ENCODE measurements around the gene SSBP3.
"Not testable (repeated sequence)": the region's sequence is repeated elsewhere in the genome, so short reads cannot be mapped to it uniquely, and the experiment has no call there.

Gene SSBP3

DNA sequence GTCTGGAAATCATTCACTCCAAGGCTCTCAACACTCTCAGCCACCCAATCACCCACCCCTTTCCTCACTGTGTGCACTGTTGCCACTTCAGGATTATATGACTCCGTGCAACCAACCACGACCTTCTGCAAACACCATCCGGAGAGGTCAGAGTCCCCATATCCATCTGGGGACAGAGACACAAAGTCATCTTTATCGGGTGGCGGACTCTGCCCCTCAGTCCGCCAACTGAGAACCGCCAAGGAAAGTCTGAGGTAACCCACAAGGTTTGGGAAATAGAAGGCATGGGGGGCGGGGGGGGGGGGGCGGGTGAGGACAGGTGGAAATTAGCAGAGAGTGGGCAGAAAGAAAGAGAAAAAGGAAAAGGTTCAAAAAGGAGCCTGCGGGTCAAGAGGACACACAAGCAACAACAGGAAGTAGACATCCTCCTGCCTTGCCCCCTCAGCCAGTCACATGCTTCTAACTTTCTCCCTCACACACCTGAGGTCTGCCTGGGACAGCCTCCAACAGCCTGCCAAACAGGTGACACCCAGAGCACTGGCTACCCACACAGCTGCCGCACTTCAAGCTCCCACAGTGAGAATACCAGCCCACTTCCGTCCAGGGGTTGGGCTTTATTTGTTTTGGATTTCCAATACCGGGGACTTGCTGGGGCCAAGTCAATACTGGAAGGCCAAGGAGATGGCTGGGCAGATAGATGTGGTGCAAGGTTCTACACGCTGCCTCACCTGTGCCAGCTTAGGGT, 58.1 kb downstream of the SSBP3 start:
- DNase-seq: peak; percentile 32

DNA sequence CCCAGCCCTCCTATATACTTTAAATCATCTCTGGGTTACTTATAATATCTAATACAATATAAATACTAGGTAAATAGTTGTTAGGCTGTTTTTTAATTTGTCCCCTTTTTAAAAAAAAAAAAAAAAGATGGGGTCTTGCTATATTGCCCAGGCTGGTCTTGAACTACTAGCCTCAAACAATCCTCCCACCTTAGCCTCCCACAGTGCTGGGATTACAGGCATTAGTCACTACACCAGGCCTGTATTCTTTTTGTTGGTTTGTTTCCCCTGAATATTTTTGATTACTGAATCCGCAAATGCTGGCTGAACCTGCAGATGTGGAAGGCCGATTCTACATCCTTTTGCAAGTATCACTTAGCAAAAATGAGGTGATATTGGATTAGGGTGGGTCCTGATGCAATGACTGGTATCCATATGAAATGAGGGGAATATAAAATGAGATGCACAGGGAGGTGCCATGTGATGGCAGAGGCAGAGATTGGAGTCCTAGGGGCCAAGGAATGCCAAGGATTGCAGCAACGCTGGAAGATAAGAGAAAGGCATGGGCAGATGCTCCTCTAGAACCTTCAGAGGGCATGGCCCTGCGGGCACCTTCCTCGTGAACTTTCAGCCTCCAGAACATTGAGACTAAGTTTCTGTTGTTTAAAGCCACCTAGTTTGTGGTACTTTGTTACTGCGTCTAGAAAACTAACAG, 58.8 kb downstream of the SSBP3 start:
- DNase-seq: no peak

DNA sequence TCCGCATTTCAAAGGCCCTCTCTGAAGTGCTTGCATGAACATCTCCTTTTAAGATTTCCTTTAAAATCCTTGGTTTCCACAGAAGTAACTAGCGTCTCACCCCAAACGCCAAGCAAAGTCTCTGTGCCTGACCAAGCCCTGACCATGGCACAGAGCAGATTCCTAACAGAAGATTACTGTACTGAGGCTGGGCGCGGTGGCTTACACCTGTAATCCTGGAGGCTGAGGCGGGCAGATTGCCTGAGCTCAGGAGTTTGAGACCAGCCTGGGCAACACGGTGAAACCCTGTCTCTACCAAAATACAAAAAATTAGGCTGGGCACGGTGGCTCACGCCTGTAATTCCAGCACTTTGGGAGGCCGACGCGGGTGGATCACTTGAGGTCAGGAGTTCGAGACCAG, 60.6 kb downstream of the SSBP3 start:
- not testable (repeated sequence) for DNase-seq

DNA sequence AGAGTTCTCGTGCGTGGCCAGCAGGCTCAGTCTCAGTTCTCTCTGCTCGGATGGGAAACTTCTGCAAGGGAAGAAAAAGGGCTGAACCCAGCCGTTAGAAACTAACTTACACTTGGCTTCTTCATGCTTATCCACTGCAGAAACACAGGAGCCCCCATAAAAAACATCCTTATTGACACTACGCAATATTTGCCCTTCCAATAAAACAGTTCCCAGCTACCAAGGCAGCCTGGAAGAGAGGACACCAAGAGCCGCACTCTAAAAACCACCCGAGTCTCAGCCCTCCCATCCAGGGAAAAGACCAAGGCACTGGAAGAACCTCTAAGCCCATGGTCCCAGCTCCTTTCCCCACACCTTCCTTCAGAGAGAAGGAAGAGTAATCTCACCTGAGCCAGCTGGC, 61.1 kb downstream of the SSBP3 start:
- DNase-seq: no peak

DNA sequence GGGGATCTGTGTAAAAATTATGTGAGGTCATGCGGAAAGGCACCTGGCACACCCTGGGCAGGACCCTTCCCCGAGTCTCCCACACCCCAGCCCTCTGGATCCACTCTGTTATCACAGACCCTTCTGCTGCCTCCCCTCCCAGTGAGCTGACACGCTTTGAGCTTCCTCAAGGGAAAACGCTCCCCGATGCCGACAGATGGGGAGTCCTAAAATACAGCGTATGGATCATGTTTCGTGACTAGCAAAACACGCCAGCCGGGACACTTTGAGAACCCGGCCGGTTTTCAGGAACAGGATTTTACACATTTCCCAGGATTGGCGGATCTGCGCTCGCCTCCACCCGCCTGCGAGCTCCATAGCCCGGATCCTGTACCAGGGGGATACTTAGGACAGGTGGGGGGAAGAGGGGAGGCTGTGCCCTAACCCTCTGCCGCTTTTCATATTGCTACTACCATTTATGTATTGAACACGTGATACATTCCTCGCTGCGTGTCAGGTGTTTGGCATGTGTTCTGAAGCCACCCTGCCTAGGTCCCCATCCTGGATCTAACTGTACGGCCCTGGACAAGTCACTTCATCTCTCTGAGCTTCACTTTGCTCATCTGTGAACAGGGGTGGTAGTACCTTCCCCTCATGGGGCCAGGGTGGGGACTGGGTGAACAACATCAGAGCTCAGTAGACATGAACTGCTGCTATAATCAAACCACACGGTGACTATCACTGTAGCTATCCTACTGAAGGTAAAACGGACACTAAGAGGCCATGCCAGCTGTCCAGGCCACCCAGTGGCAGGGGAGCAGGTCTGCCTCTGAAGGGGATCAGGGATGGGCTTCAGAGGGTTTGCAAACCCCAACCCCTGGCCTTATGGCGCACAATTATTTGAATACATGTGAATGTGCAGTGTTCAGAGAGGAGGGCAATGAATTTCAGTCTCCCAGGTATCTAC, 63.2 kb downstream of the SSBP3 start:
- DNase-seq: peak; percentile 98

DNA sequence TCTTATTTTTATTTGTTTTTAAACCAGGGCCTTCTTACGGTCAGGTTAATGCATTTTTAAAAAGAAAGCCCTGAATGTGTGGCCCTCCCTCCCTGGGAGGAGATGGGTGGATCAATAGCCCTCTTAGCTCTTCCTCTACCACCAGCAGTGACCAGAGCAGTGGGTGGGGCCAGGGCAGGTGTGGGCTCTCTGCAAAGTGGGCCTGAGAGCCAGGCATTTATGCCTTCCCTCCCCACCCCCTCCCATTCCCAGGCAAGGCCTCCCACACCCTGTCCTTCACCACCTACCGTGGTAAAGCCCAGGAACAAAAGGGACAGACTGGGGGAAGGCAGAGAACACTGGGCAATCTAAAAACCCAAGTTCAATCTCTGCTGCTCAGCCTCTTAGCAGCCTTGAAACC, 63.9 kb downstream of the SSBP3 start:
- no peak for DNase-seq

DNA sequence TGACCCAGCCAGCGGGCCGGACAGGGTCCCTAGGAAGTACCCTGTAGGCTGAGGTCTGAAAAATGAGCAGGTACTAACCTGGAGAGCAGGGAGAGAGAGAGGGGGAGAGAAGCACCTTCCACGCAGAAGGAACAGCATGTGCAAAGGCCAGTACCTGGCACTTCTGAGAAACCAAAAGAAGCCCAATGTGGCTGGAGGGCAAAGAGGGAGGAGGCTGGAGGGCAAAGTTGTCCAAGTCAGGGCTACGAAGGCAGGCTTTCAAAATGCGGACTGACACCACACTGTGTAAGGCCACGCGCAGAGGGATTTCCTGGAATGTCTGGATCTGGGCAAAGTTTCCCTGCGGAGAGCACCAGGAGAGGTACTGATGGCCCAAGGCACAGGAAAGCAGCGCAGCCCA, 64.4 kb downstream of the SSBP3 start:
- no peak for DNase-seq

DNA sequence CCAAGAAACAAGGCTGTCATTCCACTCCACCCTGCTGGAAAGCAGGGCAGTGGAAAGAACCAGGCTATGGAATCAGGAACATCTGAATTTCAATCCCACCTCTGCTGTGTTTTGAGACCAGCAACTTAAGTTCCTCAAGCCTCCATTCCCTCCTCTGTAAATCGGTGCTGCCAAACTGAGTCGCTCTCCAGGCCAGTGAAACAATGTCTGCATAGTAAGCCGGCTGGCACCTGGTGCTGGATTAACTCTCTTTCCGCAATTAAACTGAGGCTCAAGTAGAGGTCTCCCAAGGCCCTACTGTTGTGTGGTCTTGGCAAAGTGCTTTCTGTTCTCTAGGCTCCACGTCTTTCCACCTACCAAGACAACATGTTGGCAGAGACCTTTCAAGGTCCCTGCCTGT, 65.3 kb downstream of the SSBP3 start:
- DNase-seq: no peak

DNA sequence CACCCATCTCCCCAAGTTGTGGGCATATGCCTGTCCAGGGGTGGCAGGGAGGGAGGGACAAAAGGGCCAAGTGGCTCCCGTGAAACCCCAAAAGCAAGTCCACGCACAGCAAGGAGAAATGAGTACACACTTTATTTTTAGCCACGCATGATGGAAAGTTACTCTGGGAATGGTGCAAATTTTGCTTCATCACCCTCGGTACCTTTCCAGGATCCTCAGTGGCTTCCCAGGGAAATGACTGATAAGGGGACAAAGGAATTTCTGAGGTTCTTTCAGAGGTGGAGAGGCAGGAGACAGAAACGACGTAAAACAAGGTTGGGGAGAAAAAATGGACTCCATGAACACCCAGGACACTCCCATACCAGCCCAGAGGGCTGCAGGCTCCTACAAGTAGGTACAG, 65.8 kb downstream of the SSBP3 start:
- no peak for DNase-seq

DNA sequence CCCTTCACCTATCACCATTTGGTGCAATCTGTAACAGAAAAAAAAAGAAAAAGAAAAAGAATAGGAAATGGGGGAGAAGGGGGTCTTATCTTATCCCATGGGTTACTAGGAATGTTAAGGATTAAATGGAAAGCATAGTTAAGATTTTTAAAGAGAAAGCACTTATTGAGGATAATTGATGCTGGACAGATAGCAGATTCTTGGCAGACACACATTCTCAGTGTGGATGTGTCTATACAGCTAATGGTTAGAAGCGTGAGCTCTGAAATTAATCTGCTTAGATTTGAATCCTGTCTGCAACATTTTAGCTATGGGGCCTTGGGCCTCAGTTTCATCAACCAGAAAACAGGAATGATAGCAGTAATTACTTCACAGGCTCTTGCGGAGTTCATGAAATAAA, 67.1 kb downstream of the SSBP3 start:
- no peak for DNase-seq

DNA sequence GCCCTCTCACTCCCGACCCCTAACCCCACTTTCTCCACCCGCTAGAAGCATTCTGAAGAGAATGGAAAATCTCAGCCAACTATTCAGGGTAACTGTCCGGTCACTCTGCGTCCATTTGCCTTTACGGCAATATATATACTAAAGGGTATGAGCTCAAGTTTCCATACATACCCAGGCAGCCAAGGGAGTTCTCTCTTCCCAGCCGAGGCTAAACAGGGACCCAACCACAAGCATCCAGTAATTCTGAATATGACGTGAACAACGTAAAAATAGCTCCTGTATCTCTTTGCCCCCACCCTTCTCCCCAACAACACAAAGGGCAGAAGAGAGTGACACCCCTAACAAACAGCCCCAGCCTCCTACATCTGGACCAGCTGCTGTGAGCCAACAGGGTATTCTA, 67.7 kb downstream of the SSBP3 start:
- no peak for DNase-seq

DNA sequence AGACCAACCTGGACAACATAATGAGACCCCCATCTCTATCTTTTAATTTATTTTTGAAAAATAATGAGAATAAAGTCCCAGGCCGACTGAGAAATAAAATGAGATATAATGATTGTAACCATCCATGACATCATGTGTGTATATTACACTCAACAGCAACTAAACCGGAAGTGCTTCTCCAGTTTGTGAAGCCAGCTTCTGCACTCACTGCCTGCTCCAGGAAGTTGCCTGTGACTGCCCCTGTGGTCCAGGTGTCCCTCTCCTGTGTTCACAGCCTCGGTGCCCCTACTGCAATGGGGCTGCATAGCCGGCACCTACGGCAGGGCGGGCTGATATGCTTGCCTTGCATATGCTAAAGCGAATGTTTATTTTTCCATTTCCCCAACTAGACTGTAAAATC, 68.3 kb downstream of the SSBP3 start:
- no peak for DNase-seq

DNA sequence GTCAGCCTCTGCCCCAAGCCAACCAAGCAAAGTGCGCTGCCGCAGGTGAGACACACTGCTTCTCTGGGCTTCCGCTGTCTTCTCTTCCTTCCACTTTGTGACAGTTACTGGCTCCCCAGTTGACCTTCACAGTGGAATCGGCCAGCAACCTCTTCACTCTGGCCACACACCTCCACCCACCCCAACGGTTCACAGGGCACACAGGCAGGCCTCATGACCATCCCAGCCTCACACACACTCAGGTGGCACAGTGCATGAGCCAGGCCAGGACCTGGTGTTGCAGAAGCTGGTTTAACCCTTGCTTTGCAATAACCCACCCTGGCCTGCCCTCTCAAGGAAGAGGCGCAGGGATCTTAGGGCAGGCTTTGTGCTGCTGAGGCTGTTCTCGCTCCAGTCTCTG, 69.2 kb downstream of the SSBP3 start:
- no peak for DNase-seq

DNA sequence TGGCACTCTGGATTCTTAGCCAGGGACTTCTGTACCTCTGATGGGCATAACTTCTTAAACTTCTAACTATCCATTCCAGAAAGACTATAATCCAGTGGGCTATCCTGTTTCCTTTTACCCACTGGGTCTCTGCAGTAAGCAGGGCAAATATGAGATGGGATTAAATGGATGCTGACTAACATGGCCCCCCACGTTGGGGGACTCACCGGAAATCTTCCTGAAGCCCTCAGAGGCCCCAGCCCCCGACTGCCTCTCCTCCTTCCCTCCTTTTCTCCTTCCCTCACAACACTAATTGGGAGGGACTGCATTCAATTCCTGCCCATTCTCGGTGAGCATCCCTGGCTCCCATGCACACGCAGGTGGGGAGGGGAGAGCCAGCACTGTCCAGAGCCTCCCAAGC, 70.1 kb downstream of the SSBP3 start:
- no peak for DNase-seq

DNA sequence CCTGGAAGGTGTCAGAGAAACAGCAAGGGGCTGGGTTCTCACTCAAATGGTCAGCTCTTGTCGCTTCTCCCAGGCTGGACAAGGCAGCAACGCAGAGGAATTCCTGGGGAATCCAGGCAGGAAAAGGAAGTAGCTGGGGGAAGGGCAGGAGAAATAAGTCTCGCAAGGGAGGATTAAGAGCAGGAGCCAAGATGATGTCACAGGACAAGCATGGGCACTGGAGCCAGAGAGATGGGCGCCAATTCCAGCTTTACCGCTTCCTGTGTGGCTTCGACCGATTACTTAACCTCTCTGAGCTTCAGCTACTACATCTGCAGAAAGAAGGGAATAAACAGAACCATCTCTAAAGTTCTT, 70.5 kb downstream of the SSBP3 start:
- no peak for DNase-seq

DNA sequence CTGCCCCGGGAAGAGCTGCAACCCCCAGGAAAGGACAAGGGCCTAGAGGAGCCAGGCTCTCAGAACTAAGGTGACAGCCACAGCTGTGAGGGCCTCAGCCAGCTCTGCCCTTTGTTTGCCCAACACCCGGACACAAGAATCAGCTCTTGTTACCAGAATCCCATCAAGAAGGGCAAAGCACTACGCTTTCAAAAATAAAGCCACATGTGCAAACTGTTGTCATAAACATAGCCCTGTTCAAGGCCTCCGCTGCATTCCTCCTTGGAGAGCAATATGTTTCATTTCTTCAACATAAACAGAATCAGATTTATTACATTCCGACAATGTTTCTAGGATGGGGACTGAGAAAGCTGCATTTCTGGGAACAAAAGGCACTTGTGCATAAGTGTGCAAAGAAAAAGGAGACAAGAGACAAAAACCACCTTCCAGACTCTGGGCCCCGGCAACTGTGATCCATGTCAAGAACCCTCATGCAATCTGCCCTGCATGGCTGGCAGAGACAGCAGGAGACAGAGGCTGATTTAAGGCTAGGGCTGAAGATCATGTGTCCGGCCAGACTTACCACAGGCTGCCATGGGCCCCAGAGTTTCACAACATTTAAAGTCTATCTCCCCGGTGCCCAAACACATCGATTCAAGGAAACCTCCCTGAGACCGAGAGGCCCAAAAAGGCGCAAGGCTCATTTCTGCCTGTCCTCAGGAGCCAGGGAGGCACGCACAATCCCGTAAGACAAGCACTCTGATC, 71.0 kb downstream of the SSBP3 start:
- no peak for DNase-seq

DNA sequence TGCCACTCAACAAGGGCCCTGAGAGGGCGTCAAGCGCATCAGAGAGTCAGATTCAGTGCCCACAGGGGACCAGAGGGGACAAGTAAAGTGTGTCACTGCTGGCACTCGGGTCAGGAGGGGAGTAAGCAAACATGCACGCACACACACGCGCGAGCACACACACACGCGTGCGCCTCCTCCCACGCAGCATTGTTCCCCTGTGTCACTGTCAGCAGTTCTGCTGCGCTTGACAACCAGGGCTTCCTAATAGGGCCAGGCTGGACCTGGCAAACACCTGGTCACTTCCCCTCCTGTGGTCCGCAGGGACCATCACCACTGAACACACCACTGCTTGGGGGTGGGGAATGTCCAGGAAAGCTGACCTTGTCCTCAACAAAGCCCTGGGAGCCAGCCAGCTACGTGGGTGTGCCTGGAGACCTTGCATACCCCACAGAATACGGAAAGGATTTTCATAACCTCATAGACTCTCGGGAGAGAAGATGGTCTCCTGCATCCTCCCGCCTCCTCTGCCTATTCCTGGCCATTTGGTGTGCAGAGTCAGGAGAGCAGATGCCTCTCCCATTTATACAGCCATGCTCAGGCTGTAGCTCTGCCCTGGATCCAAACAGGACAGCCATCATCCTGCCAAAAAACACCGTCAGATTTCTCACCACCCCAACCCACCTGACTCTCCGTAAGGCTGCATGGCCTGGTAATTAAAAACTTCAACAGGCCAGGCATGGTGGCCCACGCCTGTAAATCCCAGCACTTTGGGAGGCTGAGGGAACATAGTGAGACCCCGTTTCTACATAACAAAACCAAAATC, 73.2 kb downstream of the SSBP3 start:
- no peak for DNase-seq

DNA sequence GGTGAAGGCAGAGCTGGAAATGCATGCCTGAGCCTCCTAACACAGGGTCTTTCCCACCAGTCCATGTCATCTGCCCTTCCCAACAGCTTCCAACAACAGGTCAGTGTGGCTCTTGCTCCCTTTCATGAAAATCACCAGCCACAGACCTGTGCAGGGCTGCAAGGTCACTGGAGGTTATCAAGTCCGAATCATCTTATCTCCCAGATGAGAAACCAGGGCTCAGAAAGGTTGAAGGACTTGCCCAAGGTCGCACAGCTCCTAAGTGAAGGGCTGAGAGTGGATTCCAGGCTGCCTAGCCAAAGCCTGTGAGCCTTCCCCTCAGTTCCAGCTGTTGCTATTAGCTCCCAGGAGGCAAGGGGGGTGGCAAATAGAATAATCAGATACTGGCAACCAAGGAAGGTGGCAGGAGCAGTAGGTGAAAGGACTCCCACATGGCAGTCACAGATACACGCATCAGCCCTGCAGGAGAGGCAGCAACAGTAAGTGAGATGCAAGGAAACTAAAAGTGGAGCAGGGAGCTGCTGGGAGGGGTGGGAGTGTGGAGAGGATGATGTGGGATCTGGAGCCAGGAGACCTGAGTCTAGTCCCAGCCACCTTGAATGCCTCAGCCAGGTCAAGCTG, 74.2 kb downstream of the SSBP3 start:
- peak; percentile 80 for DNase-seq

DNA sequence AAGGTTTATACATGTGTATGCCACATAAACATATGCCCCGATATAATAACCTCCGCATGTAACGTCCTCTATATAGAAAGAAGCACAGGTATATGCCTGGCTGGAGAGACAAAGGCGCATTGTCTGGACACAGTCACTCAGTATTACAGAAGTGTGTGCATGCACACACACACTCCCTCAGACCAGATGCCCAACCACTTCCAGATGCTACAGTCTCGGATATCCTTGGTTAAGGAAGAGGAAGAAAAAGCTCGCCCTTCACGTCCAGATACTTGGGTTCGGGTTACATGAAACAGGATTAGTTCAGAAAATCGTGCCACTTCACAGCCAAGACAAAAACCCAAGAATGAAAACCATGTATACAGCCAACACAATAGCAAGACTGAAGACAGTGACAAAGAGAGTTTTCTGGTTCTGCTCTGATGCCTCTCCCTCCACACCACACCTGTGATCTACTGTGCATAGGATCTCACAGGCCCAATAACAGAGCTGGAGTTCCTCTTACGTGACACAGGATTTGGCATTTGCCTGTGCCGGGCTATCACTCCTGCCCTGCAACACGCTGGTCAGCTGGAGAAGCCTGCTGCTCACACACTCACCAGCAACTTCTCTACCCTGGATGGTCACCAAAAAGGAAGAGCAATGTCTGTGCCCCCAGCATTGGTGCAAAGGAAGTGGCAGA, 75.0 kb downstream of the SSBP3 start:
- peak; percentile 82 for DNase-seq

DNA sequence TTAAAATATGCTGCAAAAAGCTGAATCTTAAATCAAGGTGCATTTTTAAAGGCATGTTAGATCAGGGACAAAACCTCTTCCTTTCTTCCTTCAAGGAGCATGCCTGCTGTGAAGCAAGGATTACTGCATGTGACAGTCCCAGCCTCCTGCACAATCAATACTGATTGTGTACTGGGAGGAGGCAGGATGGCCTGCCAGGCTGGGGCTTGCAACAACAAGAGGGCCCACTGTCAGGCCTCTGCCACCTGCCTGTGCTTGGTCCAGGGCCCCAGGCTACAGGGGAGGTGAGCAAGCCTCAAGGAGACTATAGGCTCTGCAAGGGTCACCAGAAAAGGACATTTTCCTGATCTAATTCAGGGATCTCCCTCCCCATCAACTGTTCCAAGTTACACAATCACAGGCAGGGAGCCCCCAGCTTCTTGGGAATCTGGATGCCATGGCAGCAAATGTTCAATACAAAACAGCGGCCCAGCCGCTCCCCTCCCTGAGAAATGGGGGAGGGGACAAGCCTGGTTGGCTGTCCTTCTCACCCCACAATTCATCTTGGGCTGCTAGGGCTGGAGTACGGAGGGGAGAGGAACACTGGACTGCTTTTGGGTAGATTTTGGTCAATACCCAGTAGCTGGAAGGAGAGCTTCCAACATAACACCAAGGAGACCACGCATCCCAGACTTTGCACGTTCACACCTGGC, 76.7 kb downstream of the SSBP3 start:
- no peak for DNase-seq

All from NCI-H2171 treated with DMSO at 0.1 percent for 48 hours (cell line).